ENCODE measurements around the gene NMBR.
A peak's percentile ranks its signal among the peaks of the same experiment; 100 is the strongest.
"Not testable (repeated sequence)": the region's sequence is repeated elsewhere in the genome, so short reads cannot be mapped to it uniquely, and the experiment has no call there.

Gene NMBR

DNA sequence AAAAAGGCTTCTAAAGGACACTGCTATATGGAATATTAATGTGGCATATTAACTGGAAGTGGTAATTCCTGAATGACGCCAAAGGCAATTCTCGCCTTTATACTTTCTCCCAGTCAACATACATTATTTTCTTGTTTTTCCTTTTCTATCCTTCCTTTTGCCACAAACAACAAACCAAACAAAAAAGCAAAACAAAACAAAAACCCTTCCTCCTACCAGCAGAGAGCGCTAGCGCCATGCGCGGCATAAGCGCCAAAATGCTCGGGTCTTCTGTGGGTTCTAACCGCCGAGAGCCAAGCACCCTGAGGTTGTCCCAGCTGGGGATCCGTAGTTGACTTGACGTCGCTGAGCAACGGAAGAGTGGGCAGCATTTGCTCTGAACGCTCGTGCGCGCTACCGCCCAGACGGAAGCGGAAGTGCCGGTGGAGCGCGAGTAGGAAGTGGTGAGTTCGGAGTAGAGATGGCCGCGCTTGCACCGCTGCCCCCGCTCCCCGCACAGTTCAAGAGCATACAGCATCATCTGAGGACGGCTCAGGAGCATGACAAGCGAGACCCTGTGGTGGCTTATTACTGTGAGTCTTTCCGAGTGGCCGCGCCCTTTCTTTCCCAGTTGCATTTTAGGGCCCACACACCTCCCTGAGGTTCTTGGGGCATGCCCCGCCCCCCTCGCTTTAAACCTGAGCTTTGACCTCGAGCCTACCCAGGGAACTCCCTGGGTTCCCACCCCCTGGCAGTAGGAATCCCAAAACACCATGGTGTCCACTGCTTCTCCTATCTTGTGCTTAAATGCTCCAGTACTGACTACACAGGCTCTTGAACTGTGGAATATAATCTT, at the start of gene NMBR, which contains the start of gene VTA1:
NMBR (minus strand) TSS at position 295 of the 835 bp plus-strand sequence. CDS start 58,464 bp downstream, outside the sequence.
VTA1 (plus strand) TSS at position 436 of the 835 bp plus-strand sequence; CDS start at position 461, 25 bp downstream.
- DNase-seq (ENCODE audit: low read depth in 2 of 2) = peak; percentile 99

- DNase-seq (ENCODE audit: low read depth in 2 of 2) = no peak
These were observed 49.1 kb upstream of the NMBR start for GRCh38 chr6:142195862-142196541.

- DNase-seq (ENCODE audit: low read depth in 2 of 2) = no peak
These were observed 46.7 kb upstream of the NMBR start for GRCh38 chr6:142193621-142194020.

DNA sequence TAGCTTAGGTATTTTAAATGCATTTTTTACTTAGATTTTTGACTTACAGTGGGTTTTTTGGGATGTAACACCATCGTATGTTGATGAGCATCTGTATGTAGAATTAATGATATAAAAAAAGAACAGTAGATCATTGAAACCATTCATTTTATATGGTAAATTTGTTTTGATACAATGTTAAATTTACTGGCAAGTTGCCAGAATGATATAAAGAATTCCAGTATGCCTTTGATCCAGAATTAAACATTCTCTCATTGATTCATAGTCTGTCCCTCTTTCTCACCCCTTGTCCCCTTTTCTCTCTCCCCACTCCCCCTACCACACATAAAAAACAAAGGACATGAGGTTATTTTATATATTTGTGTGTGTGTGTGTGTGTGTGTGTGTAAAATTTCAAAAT, 45.4 kb upstream of the NMBR start:
- DNase-seq (ENCODE audit: low read depth in 2 of 2) = no peak

GRCh38 chr6:142189057-142189456, 42.1 kb upstream of the NMBR start:
- no peak for DNase-seq (ENCODE audit: low read depth in 2 of 2)

DNA sequence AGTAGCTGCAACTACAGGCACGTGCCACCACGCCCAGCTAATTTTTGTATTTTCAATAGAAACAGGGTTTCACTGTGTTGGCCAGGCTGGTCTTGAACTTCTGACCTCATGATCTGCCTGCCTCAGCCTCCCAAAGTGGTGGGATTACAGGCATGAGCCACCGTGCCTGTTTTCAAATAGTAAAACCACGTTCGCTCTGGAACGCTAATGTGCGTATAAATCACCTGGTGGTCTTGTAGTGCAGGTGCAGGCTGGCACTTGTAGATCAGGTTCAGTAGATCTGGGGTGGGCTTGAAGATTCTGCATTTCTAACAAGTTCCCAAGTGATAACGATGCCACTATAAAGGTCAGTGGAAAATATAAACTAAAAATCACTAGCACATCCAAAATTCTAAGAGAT, 41.4 kb upstream of the NMBR start:
- DNase-seq (ENCODE audit: low read depth in 2 of 2) = not testable (repeated sequence)

GRCh38 chr6:142187209-142187608, 40.3 kb upstream of the NMBR start:
- DNase-seq (ENCODE audit: low read depth in 2 of 2) = peak; percentile 9 to 15

DNA sequence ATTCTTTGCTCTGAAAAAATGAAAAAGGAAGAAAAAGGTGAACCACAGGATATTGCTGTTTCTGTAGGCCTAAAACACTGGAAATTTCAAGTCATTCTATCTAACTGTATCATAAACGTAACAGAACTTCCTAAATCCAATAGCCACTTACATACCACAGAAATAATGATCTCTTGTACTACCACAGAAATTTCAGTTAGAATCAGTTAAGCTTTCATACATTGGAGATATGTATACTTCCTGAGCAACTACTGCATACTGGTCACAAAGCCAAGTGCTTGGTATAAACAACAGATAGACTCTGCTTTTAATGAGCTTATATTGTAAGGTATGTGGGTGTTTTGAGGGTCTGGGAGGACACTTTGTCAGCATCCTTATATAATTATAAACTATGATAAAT, 38.7 kb upstream of the NMBR start:
- no peak for DNase-seq (ENCODE audit: low read depth in 2 of 2)

DNA sequence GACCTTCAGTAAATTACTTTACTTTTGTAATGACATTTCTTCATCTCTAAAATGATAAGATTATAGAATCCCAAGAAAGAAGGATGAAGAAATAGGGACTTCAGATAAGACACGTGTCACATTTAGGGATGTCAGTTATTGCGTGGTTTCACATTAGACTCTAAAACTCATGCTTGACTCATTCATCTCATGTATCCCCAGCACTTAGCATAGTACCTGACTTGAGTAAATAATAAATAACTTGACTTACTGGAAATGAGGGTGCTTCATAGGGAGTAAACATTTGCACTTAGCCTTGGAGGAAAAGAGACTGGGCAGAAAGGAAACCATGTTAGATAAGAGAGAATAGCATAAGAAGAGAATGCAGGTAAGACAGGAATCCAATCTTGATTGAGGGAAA, 37.4 kb upstream of the NMBR start:
- no peak for DNase-seq (ENCODE audit: low read depth in 2 of 2)

GRCh38 chr6:142183351-142183750, 36.4 kb upstream of the NMBR start:
- DNase-seq (ENCODE audit: low read depth in 2 of 2) = no peak

- no peak for DNase-seq (ENCODE audit: low read depth in 2 of 2)
These were observed 35.1 kb upstream of the NMBR start for GRCh38 chr6:142182004-142182403.

DNA sequence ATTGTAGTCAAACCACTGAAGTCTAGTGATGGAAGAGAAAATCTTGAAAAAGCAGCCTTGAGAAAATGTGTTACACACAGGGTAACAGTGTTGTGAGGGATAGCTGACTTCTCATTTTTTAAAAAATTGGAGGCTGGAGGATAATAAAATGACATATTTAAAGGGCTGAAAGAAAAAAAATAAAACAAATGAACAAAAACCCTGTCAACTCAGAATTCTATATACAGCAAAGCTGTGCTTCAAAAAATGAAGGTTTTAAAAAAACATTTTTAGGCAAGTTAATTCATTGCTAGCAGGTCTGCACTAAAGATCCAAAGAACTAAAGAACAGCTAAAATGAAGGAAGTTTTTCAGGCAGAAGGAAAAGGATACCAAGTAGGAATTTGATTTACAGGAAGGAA, 31.2 kb upstream of the NMBR start:
- no peak for DNase-seq (ENCODE audit: low read depth in 2 of 2)

- DNase-seq (ENCODE audit: low read depth in 2 of 2) = no peak
These were observed 27.8 kb upstream of the NMBR start for GRCh38 chr6:142174703-142175102.

- no peak for DNase-seq (ENCODE audit: low read depth in 2 of 2)
These were observed 27.1 kb upstream of the NMBR start for GRCh38 chr6:142173980-142174379.

DNA sequence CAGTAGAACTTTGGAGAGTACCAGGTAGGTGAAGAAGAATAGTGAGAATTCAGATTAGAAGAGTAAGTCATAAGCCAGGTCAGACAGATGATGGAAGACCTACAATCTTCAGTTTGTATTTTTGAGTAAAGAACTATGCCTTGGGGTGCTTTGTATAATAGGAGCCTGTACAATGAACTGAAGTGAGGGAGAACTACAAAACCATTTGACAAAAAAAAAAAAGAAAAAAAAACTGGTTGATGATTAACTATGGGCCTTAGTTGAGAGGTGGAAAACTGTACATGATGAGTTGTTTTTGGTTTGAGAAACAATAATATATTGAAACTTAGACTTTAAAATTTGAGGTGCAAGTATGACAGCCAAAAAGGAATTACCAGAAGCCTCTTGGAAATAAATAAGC, 25.8 kb upstream of the NMBR start:
- DNase-seq (ENCODE audit: low read depth in 2 of 2) = no peak

DNA sequence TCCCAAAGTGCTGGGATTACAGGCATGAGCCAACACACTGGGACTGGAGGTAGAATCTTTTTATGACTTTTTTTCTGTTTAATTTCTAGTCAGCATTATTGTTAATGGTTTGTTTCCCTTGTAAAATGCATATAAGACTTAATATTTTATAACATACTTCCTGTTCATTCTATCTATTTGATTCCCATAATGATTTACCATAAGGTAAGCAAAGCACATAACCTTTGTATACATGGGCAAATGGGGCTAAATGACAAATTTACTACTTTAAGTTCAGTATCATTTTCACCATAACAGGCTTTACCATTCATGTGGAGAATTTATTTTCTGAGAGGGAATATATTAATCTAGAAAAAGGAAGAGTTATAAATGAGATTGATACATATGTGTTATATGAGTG, 24.4 kb upstream of the NMBR start:
- no peak for DNase-seq (ENCODE audit: low read depth in 2 of 2)

DNA sequence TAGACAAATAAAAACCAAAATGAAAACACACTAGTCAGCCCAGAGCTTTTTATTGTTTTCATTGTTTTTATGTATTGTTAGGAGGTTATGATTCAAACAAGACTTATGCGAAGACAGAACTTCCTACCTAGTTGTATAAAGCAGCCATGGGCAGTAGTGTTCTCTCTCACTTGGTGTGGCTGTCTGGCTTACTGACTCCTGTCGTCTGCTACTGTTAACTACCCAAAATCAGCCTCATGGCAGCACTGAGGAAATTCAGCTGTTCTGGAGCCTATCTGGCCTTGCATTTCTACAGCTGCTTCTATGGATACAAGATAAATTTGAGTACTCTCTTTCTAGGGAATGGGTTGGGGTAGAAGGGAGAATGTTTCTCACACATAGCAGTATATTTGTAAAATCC, 20.6 kb upstream of the NMBR start:
- no peak for DNase-seq (ENCODE audit: low read depth in 2 of 2)

DNA sequence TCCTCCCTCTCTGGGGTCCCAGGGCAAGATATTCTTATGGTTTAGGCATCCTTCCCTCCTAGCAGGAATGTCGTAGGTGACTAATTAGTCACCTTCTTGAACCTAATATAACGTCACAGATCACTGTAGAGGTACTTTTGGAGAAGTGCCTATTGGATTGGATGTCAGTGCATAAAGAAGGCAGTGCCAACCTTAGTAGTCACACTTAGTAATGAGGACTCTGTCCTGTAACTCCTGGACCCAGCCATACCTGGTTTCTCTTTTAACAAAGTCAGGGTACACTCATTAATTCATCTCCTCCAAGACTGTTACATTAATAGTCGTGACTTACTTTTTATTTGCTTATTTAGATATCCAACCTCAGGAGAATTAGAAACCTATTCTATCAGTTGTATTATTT, 20.1 kb upstream of the NMBR start:
- DNase-seq (ENCODE audit: low read depth in 2 of 2) = no peak

- no peak for DNase-seq (ENCODE audit: low read depth in 2 of 2)
These were observed 18.3 kb upstream of the NMBR start for GRCh38 chr6:142165227-142165626.

DNA sequence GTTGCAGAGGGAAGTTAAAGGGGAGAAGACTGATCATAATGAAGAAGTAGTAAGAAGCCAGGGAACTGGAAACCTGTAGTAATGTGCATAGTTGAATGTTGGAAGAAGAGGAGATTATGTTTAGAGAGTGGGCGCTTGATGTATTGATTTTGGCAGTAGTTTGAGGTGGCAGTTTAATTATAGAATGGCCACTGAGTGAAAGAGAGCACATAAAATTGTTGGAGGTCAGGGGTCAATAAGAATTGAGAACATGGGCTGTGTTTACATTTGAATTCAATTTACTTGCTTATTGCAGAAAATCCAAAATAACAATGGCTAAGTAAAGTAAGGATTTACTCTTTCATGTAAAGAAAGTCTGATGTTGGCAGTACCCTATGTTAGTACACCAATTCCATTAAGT, 15.9 kb upstream of the NMBR start:
- DNase-seq (ENCODE audit: low read depth in 2 of 2) = no peak

GRCh38 chr6:142156758-142157068, 9.8 kb upstream of the NMBR start:
- not testable (repeated sequence) for DNase-seq (ENCODE audit: low read depth in 2 of 2)

GRCh38 chr6:142155895-142156757, 9.2 kb upstream of the NMBR start:
- DNase-seq (ENCODE audit: low read depth in 2 of 2) = no peak
